Measurements from ENCODE around the gene MAPKAP1. TPM values are rescaled to one million over a fixed set of nuclear protein-coding genes. Genes with fewer than 3 reads are reported as not detected.

The MAPKAP1 gene
- total RNA-seq, 6 donors from 2014 or later, result 60.8 to 84.0 (median 71.5) TPM

DNA sequence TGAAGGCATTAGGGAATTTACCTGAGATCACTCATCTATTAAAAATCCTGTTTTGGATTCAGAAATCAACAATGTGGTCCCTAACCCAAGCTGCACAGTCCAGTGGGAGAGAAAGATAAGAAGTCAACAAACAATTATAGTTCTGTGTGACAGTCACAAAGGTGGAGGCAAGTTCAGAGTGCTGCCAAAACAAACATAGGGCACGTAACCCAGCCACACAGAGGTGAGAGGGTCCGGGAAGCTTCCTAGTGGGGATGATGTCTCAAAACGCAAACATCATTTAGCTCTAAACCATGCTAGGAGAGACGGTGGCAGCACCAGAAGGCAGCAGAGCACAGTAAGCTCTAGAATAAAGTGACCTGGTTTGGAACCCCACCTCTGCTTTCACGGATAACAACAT, 158.9 kb downstream of the MAPKAP1 start:
- TF ChIP-seq, protein P1, sequence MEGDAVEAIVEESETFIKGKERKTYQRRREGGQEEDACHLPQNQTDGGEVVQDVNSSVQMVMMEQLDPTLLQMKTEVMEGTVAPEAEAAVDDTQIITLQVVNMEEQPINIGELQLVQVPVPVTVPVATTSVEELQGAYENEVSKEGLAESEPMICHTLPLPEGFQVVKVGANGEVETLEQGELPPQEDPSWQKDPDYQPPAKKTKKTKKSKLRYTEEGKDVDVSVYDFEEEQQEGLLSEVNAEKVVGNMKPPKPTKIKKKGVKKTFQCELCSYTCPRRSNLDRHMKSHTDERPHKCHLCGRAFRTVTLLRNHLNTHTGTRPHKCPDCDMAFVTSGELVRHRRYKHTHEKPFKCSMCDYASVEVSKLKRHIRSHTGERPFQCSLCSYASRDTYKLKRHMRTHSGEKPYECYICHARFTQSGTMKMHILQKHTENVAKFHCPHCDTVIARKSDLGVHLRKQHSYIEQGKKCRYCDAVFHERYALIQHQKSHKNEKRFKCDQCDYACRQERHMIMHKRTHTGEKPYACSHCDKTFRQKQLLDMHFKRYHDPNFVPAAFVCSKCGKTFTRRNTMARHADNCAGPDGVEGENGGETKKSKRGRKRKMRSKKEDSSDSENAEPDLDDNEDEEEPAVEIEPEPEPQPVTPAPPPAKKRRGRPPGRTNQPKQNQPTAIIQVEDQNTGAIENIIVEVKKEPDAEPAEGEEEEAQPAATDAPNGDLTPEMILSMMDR (IDR thresholded peaks at IDR 0.05), result no peak
- TF ChIP-seq EP300 (IDR thresholded peaks at IDR 0.05) (no peak), POLR2A (IDR thresholded peaks at IDR 0.05) (no peak), POLR2AphosphoS5 (IDR thresholded peaks at IDR 0.05) (no peak)
- H3K36me3 ChIP-seq, result no peaks in the 10 kb centered on the region
- no peaks in the 10 kb centered on the region for H3K27me3 ChIP-seq
- 75 to 77% methylated on average over 5 of the region's 5 CpGs for WGBS, 2 donors
- no peak for DNase-seq
- peaks cover 26 to 58% (median 37%) of the 10 kb centered on the region in 4 donors for H3K4me1 ChIP-seq
- no peak for ATAC-seq (ENCODE audit: low FRiP score in 2 of 2)
- no peaks in the 10 kb centered on the region for H3K9me3 ChIP-seq
- no peak overlapping the region for H3K27ac ChIP-seq
- no peak overlapping the region for H3K4me3 ChIP-seq

DNA sequence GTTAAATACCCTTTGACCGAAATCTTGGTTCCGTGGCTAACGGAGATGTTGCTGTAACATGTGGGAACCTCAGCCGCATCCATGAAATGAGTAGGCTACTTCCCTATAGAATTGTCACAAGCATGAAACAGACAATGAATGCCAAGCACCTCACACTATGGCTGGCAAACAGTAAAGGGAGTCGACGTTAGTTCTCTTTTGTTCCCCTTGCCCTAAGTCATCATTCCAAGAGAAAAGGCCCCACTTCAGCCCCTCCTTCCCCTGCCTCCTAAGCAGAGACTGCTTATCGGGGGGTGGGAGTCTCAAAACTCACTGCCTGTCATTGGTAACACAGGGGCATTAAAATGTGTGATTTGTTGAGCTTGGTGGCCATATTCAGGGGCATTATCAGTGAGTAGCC, 159.6 kb downstream of the MAPKAP1 start:
- DNase-seq (no peak), ATAC-seq (ENCODE audit: low FRiP score in 2 of 2) (no peak)
- no peak overlapping the region for H3K4me3 ChIP-seq
- H3K9me3 ChIP-seq, result no peaks in the 10 kb centered on the region
- H3K27ac ChIP-seq, result no peak overlapping the region
- TF ChIP-seq EP300 (IDR thresholded peaks at IDR 0.05) (no peak), POLR2A (IDR thresholded peaks at IDR 0.05) (no peak), POLR2AphosphoS5 (IDR thresholded peaks at IDR 0.05) (no peak)
- TF ChIP-seq, protein P1 (IDR thresholded peaks at IDR 0.05), result no peak
- H3K27me3 ChIP-seq, result no peaks in the 10 kb centered on the region
- 90 to 92% methylated on average over 7 of the region's 7 CpGs for WGBS, 2 donors
- peaks cover 26 to 58% (median 37%) of the 10 kb centered on the region in 4 donors for H3K4me1 ChIP-seq
- peaks cover 0 to 3% (median 0%) of the 10 kb centered on the region in 4 donors for H3K36me3 ChIP-seq

DNA sequence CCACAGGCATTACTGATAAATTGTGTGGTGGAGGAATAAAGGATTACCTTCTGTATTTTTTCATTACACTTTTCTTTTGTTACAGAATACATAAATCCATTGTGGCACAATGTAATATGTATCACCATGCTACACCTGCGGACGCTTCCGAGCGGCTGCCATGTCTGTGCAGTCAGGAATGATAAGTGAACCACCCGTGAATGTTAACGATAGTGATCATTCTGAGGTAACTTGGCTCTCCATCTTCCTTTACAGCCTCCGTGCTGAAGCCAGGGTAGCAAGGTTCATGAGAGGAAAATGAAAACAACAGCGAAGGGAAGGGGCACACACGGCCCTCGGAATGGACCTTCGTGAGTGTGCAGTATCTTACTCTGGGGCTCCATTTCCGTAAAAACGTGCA, 161.2 kb downstream of the MAPKAP1 start:
- Histone ChIP-seq H3K4me1 (peaks cover 27 to 46% (median 28%) of the 10 kb centered on the region in 4 donors), H3K9me3 (no peaks in the 10 kb centered on the region), H3K27me3 (no peaks in the 10 kb centered on the region), H3K27ac (peak overlapping the region in 2 of 4 donors; percentile 31 to 62), H3K4me3 (no peak overlapping the region), H3K36me3 (peaks cover 0 to 3% (median 0%) of the 10 kb centered on the region in 4 donors)
- WGBS, 2 donors, result 90 to 91% methylated on average over 13 of the region's 13 CpGs
- no peak for DNase-seq
- TF ChIP-seq, protein P1 (IDR thresholded peaks at IDR 0.05), result no peak
- no peak for TF ChIP-seq EP300 (IDR thresholded peaks at IDR 0.05)
- TF ChIP-seq POLR2AphosphoS5 (IDR thresholded peaks at IDR 0.05), result no peak
- no peak for ATAC-seq (ENCODE audit: low FRiP score in 2 of 2)

DNA sequence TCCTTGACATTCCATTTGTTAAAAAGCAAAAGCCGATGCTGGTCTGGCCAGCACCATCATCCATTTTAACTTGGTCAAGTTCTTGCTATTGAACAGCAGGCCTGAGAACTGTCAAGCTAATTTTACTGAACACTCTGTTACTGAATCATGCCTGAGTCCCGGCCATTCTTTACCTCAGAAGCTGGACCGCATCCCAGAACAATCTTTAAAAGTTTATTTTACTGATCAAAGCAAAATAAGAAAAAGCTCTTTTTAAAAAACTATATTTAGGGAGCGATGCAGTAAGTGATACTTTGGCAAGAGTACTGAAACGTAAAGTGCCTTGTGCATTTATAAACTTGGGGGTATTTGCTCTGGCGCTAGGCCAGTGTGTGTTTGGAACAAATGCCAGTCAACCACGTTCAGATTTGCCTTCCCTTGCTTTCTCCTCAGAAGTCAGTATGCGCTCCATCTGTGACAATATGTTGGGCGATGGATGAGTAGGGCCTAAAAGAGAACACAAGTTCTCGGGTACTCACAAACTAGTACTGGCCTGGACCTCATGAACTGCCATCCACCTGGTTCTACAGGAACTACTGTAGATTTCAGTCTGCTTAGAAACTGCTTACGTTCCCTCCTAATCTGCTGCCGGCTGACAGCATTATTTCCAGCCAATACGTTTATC, 161.9 kb downstream of the MAPKAP1 start:
- H3K36me3 ChIP-seq, result peaks cover 0 to 3% (median 0%) of the 10 kb centered on the region in 4 donors
- peak; percentile 47 to 72 for ATAC-seq (ENCODE audit: low FRiP score in 2 of 2)
- H3K27ac ChIP-seq, result peak overlapping the region in 3 of 4 donors; percentile 31 to 62 (median 40)
- H3K4me1 ChIP-seq, result peaks cover 19 to 38% (median 22%) of the 10 kb centered on the region in 4 donors
- no peak for TF ChIP-seq EP300 (IDR thresholded peaks at IDR 0.05)
- peak in 1 of 2 donors; percentile 16 for TF ChIP-seq POLR2AphosphoS5 (IDR thresholded peaks at IDR 0.05)
- no peaks in the 10 kb centered on the region for H3K9me3 ChIP-seq
- H3K27me3 ChIP-seq, result no peaks in the 10 kb centered on the region
- H3K4me3 ChIP-seq, result no peak overlapping the region
- DNase-seq, result peak in 1 of 2 donors; percentile 32
- WGBS, 2 donors, result 55 to 56% methylated on average over 13 of the region's 13 CpGs

DNA sequence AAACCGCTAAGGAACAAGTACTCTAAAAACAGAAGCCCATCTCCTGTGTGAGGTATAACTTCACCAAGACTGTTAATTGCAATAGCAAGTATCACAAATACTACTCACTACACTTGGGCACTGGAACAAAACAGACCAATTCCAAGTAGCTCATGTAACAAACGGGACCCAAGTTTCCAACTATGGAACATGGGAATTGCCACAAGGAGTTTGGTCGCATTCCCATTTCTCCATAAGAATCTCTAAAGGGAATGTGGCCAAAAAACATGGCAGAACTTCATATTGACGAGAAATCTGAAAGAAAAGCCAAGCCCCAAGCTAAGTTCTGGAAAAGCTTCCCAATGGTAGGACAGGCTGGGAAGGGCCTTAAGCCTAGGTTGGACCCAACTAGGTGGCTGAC, 162.5 kb downstream of the MAPKAP1 start:
- Histone ChIP-seq H3K4me3 (no peak overlapping the region), H3K36me3 (peaks cover 0 to 3% (median 0%) of the 10 kb centered on the region in 4 donors), H3K9me3 (no peaks in the 10 kb centered on the region), H3K27ac (peak overlapping the region in 3 of 4 donors; percentile 31 to 62 (median 40)), H3K27me3 (no peaks in the 10 kb centered on the region), H3K4me1 (peaks cover 15 to 35% (median 20%) of the 10 kb centered on the region in 4 donors)
- TF ChIP-seq EP300 (IDR thresholded peaks at IDR 0.05) (no peak), POLR2AphosphoS5 (IDR thresholded peaks at IDR 0.05) (no peak), POLR2A (IDR thresholded peaks at IDR 0.05) (no peak)
- TF ChIP-seq, protein P1 (IDR thresholded peaks at IDR 0.05), result no peak
- ATAC-seq (ENCODE audit: low FRiP score in 2 of 2), result peak; percentile 24
- DNase-seq, result no peak
- 85 to 89% methylated on average over 4 of the region's 4 CpGs for WGBS, 2 donors
